ENCODE results near the gene BARX2.

- TF ChIP-seq POLR2AphosphoS5 (IDR thresholded peaks at IDR 0.05; ENCODE audit: low read depth, low read length) (no peak), TAF1 (IDR thresholded peaks at IDR 0.05; ENCODE audit: low read depth, low read length) (no peak), POLR2A (IDR thresholded peaks at IDR 0.05; ENCODE audit: low read depth, low read length) (no peak), PAX5 (IDR thresholded peaks at IDR 0.05; ENCODE audit: insufficient read depth, low read length, severe bottlenecking) (no peak)
Observed at GRCh38 chr11:129366737-129367597, 8.7 kb upstream of the BARX2 start.

Measured in GM12891 (cell line).